ENCODE data around the gene PWWP2B.

DNA sequence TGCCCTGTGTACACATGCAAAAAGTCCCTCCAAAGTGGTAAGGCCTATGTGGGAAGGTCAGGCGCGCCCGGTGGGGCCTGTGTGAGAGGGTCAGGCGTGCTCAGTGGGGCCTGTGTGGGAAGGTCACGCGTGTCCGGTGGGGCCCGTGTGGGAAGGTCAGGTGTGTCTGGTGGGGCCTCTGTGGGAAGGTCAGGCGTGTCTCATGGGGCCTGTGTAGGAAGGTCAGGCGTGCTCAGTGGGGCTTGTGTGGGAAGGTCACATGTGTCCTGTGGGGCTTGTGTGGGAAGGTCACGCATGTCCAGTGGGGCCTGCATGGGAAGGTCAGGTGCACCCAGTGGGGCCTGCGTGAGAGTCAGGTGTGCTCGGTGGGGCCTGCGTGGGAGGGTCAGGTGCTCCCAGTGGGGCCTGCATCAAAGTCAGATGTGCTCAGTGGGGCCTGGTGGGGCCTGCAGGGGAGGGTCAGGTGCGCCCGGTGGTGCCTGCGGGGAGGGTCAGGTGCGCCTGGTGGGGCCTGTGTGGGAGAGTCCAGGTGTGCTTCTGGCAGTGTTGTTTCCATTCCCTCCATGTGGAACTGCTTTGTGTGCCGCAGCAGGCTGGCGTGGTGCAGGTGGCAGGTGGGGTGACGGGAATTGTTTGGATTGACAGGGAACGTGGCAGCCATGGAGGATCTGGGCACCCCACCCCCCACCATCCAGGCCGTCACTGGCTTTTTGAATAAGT, 49.6 kb upstream of the PWWP2B start:
- no peak for TF ChIP-seq POLR2A (IDR thresholded peaks at IDR 0.05)
- TF ChIP-seq, protein P1, sequence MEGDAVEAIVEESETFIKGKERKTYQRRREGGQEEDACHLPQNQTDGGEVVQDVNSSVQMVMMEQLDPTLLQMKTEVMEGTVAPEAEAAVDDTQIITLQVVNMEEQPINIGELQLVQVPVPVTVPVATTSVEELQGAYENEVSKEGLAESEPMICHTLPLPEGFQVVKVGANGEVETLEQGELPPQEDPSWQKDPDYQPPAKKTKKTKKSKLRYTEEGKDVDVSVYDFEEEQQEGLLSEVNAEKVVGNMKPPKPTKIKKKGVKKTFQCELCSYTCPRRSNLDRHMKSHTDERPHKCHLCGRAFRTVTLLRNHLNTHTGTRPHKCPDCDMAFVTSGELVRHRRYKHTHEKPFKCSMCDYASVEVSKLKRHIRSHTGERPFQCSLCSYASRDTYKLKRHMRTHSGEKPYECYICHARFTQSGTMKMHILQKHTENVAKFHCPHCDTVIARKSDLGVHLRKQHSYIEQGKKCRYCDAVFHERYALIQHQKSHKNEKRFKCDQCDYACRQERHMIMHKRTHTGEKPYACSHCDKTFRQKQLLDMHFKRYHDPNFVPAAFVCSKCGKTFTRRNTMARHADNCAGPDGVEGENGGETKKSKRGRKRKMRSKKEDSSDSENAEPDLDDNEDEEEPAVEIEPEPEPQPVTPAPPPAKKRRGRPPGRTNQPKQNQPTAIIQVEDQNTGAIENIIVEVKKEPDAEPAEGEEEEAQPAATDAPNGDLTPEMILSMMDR (IDR thresholded peaks at IDR 0.05), result no peak

All from heart left ventricle (tissue), 13 donors.